ENCODE results near the gene STAT6. TPM values are rescaled to one million over a fixed set of nuclear protein-coding genes. Genes with fewer than 3 reads are reported as not detected.

STAT6 gene
- total RNA-seq, 1 donor from 2014 or later = 318 TPM

DNA sequence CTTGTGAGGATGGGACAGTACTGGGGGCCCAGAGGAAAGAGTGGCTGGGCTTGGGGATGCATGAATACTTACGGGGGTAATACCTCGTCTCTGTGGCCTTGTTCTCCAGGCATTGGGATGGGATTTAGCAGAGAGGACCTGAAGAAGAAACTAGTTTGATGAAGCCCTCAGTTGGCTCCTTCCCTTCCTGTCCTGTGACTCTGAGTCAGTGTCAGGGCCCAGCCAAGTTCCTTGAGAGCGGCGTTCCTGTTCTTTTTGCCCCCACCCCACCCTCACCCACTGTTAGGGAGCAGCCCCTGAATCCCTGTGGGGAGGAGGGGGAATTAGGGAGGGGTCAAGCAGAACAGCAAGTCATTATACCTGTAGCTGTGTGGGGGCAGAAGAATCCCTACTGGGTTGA, 41.5 kb upstream of the STAT6 start:
- Mint-ChIP-seq H3K4me3 (no peak overlapping the region), H3K27me3 (ENCODE audit: insufficient read depth) (peaks cover 1% of the 10 kb centered on the region), H3K36me3 (ENCODE audit: low read depth) (no peaks in the 10 kb centered on the region), H3K4me1 (ENCODE audit: low read depth) (peaks cover 2% of the 10 kb centered on the region), H3K9me3 (no peaks in the 10 kb centered on the region), H3K27ac (no peak overlapping the region)
- no peak for DNase-seq (ENCODE audit: low spot score)
- intact Hi-C loops (cut with micrococcal nuclease) = no loop called here

DNA sequence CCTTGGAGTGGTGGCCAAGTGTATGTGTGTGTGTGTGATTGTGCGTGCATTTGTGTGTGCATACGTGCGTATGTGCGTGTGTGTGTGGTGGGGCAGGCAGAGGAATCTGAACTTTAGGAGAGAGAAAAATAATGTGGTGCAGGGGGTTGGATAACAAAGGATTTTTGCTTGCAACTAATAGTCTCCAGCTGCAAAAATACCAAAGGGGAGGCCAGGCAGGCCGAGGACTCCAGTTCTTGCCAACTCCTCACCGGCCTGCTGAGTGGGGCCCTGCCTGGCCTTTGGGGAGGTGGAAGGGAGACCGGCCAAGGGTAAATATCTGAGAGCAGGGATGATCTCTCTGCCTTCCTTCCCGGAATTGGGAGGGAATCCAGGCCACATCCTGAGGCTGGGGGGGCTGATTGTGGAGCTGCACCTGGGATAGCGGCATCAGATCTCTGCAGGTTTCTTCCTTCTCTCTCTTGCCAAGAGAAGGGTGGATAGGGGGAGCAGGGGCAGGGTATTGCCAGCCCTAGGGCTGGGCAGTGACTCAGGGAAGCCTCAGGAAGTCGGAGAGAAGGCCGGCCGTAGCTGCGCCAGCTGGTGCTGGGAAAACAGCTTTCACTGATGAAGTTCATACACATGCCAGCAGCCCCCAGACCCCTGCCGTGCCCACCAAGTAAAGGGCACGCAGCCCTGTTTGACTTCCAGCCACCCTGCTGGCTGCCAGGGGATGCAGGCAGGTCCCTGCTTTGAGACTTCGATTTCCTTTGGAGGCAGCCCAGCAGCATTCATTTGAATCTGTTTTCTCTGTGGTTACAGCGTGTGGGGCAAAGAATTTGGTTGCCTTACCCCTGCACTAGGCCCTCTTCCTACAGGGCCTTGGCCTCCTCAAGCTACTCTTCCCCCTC, 40.8 kb upstream of the STAT6 start:
- intact Hi-C loops (cut with micrococcal nuclease) = no loop called here
- Mint-ChIP-seq H3K9me3 (no peaks in the 10 kb centered on the region), H3K27ac (no peak overlapping the region), H3K27me3 (ENCODE audit: insufficient read depth) (peaks cover 1% of the 10 kb centered on the region), H3K36me3 (ENCODE audit: low read depth) (no peaks in the 10 kb centered on the region), H3K4me3 (no peak overlapping the region), H3K4me1 (ENCODE audit: low read depth) (no peaks in the 10 kb centered on the region)
- DNase-seq (ENCODE audit: low spot score) = no peak

DNA sequence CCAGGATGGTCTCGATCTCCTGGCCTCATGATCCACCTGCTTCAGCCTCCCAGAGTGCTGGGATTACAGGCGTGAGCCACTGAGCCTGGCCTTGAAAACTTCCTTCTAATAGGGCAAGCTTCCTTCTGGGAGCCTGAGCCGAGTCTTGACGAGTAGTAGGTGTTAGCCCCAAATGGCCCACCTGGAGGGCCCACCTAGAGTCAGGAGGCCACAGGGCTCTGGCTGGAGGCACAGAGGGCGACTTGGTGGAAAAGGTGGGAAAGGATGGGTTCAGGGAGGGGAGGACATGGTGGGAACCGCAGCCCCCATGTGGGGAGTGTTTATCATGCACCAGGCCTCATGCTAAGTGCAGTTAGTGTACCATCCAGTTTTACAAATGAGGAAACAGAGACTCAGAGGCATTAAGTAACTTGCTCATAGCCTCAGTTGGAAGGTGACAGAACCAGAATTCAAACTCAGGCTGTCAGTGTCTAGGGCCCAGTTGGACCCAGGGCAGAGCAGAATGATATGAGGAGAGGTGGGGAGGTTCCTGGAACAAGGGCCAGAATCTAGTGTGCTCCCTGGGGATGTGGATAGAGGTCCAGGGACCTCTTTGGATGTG, 39.3 kb upstream of the STAT6 start:
- Mint-ChIP-seq H3K4me3 (no peak overlapping the region), H3K27me3 (ENCODE audit: insufficient read depth) (peaks cover 1% of the 10 kb centered on the region), H3K27ac (no peak overlapping the region), H3K4me1 (ENCODE audit: low read depth) (no peaks in the 10 kb centered on the region), H3K36me3 (ENCODE audit: low read depth) (no peaks in the 10 kb centered on the region), H3K9me3 (no peaks in the 10 kb centered on the region)
- no peak for DNase-seq (ENCODE audit: low spot score)
- intact Hi-C loops (cut with micrococcal nuclease) = no loop called here

DNA sequence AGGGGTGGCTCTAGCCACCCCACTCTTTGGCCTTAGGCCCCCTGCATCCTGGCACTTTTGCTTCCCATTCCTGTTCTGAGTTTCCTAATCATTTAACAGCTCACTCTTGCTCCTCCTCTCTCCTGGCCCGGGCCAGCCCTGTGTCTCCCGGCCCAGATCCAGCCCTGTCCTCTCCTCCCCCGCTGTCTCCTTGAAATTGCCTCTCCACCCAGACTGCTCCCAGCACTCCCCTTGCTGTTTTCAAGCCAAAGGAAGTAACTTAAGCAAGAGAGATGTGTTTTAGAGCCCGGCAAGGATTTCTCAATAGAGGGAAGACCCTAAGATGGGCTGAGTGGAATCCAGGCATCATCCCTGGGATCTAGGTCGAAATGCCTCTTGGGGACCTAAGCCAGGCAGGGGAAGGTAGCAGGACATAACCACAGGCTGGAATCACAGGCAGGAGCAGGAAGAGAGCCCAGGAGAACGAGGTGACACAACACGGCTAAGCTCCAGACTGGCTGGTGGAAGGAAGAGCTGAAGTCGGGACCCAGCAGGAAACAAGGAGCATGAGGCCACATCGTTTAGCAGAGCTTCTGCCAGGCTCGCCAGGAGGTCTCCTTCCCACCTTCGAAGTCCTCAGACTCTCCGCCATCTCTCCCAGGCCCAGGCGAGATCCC, 38.2 kb upstream of the STAT6 start:
- Mint-ChIP-seq H3K4me3 (no peak overlapping the region), H3K27me3 (ENCODE audit: insufficient read depth) (peaks cover 2% of the 10 kb centered on the region), H3K4me1 (ENCODE audit: low read depth) (no peaks in the 10 kb centered on the region), H3K9me3 (no peaks in the 10 kb centered on the region), H3K27ac (no peak overlapping the region), H3K36me3 (ENCODE audit: low read depth) (no peaks in the 10 kb centered on the region)
- no peak for DNase-seq (ENCODE audit: low spot score)
- intact Hi-C loops (cut with micrococcal nuclease) = no loop called here

DNA sequence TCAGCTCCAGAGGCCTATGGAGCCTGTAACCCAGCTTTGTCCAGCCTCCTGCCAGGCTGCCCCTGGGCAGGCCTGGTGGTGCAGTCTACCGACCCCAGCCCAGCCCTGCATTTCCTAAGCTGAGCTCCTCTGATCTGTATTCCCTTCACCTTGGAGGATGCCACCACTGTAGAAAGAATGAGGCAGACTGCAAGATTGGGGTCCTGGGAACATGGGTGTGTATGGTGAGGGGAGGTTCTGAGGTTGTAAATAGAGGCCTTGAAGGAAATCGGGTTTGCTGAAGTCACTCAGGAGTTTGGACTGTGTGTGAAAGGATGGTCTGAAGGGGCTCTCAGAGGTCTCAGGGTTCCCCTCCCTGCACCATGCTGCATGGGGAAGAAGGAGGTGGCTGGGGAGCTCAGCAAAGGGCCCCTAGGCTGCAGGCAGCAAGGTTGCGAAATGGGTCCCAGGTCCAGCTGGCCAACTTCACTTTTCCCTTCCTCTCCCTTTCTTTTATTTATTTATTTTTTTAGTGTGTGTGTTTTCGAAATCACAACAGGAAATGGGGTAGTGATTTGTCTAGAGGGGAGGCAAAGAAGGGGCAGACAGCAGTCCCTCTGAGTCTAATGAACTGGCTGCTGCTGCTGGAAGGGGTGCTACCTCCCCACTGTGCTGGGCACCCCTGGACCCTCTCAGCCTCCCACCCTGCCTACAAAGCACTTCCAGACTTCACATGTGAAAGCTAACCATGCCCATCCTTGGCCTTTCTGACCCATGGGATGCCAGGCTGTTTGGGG, 37.5 kb upstream of the STAT6 start:
- Mint-ChIP-seq H3K36me3 (ENCODE audit: low read depth) (no peaks in the 10 kb centered on the region), H3K4me1 (ENCODE audit: low read depth) (no peaks in the 10 kb centered on the region), H3K4me3 (no peak overlapping the region), H3K9me3 (no peaks in the 10 kb centered on the region), H3K27ac (no peak overlapping the region), H3K27me3 (ENCODE audit: insufficient read depth) (peaks cover 3% of the 10 kb centered on the region)
- intact Hi-C loops (cut with micrococcal nuclease) = no loop called here
- DNase-seq (ENCODE audit: low spot score) = no peak

DNA sequence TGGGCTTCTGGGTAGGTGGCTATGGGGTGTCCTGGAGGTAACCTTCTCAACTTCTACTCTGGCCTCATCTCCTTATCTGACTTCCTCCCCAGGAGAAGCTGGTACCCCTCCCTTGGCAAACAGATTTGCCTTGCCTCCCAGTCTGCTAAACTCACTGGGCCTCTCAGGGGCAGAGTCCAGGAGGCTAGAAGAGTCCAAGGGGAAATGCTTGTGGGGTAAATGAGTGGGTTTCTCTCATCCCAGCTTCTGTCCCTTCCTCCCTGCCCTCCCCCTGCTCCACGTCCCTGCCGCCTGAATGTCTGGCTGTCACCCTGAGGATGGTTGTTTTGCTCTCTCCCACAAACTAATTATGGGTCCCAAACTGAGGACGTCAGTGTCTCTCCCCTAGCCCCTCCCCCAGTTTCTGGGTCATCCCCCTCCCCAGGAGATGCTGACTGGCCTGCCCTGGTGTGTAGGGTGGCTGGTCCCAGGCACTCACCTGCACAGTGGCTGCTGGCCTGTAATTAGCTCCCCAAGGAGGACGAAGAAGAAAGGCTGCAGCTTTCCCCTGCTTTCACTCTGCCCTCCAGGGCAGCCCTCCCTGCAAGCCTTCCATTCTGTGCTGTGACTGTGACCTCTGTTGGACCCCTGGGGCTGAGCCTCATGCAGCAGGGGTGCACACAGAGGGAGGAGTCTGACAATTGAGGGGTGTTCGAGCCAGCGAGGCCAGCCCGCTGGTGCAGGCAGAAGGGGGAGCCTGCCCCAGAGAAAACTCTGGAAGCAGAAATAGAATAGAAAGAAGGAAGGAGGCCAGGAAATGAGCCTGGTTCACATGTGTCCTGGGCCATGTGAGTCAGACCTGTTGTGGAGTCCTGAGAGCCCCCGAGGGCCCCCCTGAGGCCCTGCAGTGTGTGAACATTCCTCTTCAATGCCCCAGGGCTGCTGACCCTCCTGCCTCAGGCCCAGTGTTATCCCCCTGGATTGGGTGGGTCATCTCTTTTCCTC, 36.1 kb upstream of the STAT6 start, which contains the start of gene LRP1-AS:
Gene LRP1-AS (minus strand): TSS at position 659 of the 984 bp plus-strand sequence.
- no peak for DNase-seq (ENCODE audit: low spot score)
- no peaks in the 10 kb centered on the region for H3K4me1 Mint-ChIP-seq (ENCODE audit: low read depth)
- no peaks in the 10 kb centered on the region for H3K9me3 Mint-ChIP-seq
- no peaks in the 10 kb centered on the region for H3K36me3 Mint-ChIP-seq (ENCODE audit: low read depth)
- intact Hi-C loops (cut with micrococcal nuclease) = no loop called here
- no peak within 1 kb of the TSS for H3K4me3 Mint-ChIP-seq
- H3K27ac Mint-ChIP-seq = no peak within 1 kb of the TSS
- peaks cover 3% of the 10 kb centered on the region for H3K27me3 Mint-ChIP-seq (ENCODE audit: insufficient read depth)

DNA sequence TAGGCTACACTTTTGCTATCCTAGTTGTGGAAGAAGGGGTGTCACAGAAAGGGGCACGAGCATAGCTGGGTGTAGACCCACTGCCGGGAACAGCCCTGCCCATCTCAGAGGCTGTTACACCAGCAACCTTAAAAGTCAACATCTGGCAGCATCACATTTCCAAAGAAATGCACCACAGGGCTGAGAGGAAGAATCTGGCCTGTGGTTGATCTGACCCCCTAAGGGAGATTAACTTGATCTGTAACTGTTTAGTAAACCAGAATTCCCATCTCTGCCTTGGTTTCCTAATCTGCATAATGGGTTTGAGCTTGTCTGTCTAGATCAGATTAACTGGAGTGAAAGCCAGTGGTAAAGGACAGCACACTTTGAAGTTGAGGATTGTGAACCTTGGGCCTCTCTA, 34.9 kb upstream of the STAT6 start:
- H3K4me1 Mint-ChIP-seq (ENCODE audit: low read depth) = no peaks in the 10 kb centered on the region
- no peak for DNase-seq (ENCODE audit: low spot score)
- H3K27me3 Mint-ChIP-seq (ENCODE audit: insufficient read depth) = peaks cover 3% of the 10 kb centered on the region
- H3K9me3 Mint-ChIP-seq = no peaks in the 10 kb centered on the region
- no peaks in the 10 kb centered on the region for H3K36me3 Mint-ChIP-seq (ENCODE audit: low read depth)
- H3K4me3 Mint-ChIP-seq = no peak overlapping the region
- intact Hi-C loops (cut with micrococcal nuclease) = no loop called here
- H3K27ac Mint-ChIP-seq = no peak overlapping the region

DNA sequence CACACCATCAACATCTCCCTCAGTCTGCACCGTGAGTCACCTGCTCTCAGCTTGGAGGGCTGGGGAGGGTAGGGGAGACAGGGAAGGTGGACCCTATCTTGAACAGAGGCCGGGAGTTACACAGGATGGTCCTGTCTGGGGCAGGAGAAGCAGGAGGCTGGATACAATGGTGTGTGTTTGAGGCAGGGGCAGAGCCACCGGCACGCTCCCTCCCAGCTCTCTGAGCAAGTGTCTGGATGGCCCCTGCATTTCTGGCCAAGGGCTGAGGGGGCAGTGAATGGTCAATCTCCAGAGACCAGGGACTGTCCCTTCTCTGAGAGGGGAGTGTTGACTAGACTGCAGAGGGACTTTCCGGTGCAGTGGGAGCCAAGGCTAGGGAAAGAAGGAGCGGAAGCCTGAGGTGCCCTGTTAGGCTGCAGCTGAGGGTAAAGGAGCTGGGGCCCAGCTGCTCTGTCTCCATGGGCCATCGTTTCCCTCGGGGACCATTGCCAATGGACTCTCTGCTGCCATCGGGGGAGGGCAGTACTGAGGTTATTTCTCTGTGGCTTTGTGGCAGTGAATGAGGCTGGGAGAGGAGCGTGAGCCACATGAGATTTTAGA, 34.4 kb upstream of the STAT6 start:
- Mint-ChIP-seq H3K4me3 (no peak overlapping the region), H3K27ac (no peak overlapping the region), H3K27me3 (ENCODE audit: insufficient read depth) (peaks cover 1% of the 10 kb centered on the region), H3K4me1 (ENCODE audit: low read depth) (no peaks in the 10 kb centered on the region), H3K36me3 (ENCODE audit: low read depth) (no peaks in the 10 kb centered on the region), H3K9me3 (no peaks in the 10 kb centered on the region)
- DNase-seq (ENCODE audit: low spot score) = no peak
- intact Hi-C loops (cut with micrococcal nuclease) = no loop called here

DNA sequence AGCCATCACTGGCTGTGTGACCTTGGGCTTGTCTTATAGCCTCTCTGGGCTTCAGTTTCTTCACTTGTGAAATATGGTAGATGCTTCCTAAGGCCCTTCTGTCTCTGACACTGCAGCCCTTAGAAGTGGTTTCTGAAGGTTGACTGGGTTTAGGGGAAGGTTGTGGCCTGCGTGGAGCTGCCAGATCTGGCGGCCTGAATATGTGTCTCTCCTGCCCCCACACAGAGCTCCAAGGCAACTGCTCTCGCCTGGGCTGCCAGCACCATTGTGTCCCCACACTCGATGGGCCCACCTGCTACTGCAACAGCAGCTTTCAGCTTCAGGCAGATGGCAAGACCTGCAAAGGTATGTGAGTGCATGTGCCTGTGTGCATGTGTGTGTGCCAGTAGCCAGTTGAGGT, 32.3 kb upstream of the STAT6 start:
- H3K36me3 Mint-ChIP-seq (ENCODE audit: low read depth) = no peaks in the 10 kb centered on the region
- H3K27me3 Mint-ChIP-seq (ENCODE audit: insufficient read depth) = peaks cover 1% of the 10 kb centered on the region
- H3K9me3 Mint-ChIP-seq = no peaks in the 10 kb centered on the region
- no peak overlapping the region for H3K4me3 Mint-ChIP-seq
- H3K27ac Mint-ChIP-seq = no peak overlapping the region
- no peak for DNase-seq (ENCODE audit: low spot score)
- H3K4me1 Mint-ChIP-seq (ENCODE audit: low read depth) = no peaks in the 10 kb centered on the region
- intact Hi-C loops (cut with micrococcal nuclease) = no loop called here

DNA sequence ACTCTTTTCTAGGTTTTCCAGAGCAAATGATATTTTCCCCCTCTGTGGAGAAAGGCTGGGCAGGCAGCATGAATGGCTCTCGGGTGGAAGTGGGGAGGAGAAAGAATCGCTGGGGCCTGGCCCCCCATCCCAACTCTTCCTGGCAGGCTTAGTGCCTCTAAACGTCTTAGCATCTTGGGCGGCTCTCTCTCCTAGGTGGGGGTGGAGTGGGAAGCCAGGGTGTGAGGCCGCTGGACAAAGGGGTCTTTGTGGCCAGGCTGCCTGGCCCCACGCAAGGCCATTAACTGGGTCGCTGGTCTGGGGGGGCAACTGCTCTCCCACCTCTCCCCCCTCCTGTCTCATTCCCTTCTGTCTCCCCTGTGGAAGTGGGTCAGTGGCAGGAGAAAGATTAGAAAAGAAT, 31.6 kb upstream of the STAT6 start:
- no peaks in the 10 kb centered on the region for H3K9me3 Mint-ChIP-seq
- peaks cover 4% of the 10 kb centered on the region for H3K27me3 Mint-ChIP-seq (ENCODE audit: insufficient read depth)
- no peak overlapping the region for H3K27ac Mint-ChIP-seq
- no peak overlapping the region for H3K4me3 Mint-ChIP-seq
- H3K4me1 Mint-ChIP-seq (ENCODE audit: low read depth) = no peaks in the 10 kb centered on the region
- H3K36me3 Mint-ChIP-seq (ENCODE audit: low read depth) = no peaks in the 10 kb centered on the region
- intact Hi-C loops (cut with micrococcal nuclease) = no loop called here
- DNase-seq (ENCODE audit: low spot score) = no peak

DNA sequence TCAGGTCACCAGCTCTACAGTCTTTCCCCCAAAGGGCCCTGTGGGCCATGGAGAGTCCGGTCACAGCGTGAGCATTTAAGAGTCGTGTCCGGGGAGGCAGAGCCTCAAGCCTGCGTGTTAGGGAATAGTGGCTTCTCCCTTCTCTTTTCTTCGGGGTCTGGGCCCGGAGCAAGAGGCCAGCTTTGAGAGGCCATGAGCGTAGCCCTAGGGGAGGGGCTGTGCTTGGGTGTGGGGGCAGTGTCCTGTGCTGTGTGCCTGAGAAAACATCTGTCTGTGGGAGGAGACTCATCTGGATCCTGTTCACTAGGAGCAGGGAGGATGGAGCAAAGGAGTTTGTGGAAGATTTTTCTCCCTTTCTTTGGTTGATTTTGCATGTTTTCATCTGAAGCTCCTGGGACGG, 31.0 kb upstream of the STAT6 start:
- H3K4me1 Mint-ChIP-seq (ENCODE audit: low read depth) = no peaks in the 10 kb centered on the region
- no peak overlapping the region for H3K4me3 Mint-ChIP-seq
- intact Hi-C loops (cut with micrococcal nuclease) = no loop called here
- H3K27ac Mint-ChIP-seq = no peak overlapping the region
- H3K9me3 Mint-ChIP-seq = no peaks in the 10 kb centered on the region
- H3K27me3 Mint-ChIP-seq (ENCODE audit: insufficient read depth) = peaks cover 4% of the 10 kb centered on the region
- no peaks in the 10 kb centered on the region for H3K36me3 Mint-ChIP-seq (ENCODE audit: low read depth)
- DNase-seq (ENCODE audit: low spot score) = no peak
